T1000 (cell line): Measurements from ENCODE around the gene GRIK2.

Experiments used
- DNase-seq: peaks from one replicate; lab custom pipeline; 2025; ENCODE audit warnings: mixed read lengths; lab: John Stamatoyannopoulos, UW

GRIK2 gene

DNA sequence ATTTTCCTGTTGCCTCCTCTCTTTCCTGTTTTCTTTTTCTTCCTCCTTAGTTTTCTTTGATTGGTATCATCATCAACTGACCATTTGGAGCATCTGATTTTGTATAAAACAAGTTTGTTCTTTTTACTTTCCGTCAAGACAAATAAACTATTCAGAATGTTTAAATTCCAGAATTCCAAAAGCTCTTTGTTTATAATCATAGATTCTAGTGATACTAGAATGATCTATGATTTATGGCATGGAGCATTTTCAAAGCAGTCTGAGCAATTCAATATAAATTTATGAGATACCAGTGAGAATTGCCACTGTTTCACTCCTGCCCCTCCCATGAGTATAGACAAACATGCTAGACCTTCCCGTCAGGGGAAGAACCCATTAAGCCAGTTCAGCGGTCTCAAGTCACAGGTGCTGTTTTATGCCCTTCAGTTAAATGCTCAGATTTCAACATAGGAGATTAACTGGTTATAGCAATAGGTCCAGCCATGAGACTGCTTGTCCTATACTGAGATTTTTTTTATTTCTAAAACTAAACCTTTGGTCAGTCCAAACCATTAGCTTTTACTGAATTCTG, 60.7 kb downstream of the GRIK2 start:
- no peak for DNase-seq

DNA sequence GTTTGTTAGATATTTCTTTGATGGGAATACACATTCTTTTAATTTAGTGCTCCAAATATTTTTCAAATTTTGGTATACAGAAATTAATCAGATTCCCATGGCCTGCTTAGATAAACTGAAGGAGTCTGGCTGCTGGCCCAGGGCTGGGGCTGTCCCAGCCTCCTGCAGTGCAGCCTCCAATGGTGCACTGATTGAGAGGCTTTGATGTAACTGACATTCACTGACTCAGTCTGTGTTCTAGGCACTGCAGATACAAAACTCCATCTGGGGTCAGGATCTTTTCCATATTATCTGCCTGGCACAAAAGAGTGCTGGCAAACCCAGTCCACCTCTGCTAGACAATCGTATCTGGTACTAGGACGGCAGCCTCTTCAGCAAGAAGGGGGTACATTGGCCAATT, 64.8 kb downstream of the GRIK2 start:
- no peak for DNase-seq

DNA sequence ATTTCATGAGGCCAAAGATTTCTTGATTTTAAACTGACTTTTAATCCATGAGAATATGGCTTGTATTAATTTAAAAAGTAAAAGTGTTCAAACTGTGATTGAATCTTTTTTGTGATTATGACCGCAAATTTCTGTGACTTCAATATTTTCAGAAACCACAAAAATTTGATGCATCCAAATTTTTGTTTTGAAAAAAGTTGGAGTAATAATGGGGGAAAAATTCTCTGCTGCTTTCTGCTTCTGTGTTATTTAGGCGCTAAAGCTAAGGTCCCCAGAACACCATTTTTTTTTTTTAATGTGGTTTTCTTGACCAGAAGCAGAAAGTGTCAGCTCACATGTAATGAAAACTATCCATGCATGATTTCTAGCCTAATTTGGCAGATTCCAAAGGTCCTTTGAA, 65.3 kb downstream of the GRIK2 start:
- no peak for DNase-seq

DNA sequence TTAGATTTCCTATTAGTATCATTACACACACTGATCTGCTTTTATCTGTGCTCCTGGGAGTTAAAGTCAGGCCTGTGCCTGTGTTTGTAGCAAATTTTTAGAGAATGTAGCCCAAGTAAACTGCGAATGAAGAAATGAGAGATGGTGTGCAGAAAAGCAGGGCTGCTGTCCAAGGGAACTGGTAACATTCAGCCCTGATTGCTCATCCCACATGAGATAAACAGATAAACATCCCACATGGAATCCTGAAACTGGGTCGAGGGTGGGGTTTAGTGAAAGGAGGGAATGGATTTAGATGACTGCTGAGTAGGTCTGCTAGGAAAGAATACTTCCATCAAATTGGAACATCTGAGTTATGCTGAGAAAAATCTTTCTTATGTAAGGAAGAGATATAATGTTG, 69.1 kb downstream of the GRIK2 start:
- no peak for DNase-seq

- no peak for DNase-seq
Observed at GRCh38 chr6:101465863-101466262, 72.4 kb downstream of the GRIK2 start.

GRCh38 chr6:101477436-101477835, 83.9 kb downstream of the GRIK2 start:
- DNase-seq = no peak

DNA sequence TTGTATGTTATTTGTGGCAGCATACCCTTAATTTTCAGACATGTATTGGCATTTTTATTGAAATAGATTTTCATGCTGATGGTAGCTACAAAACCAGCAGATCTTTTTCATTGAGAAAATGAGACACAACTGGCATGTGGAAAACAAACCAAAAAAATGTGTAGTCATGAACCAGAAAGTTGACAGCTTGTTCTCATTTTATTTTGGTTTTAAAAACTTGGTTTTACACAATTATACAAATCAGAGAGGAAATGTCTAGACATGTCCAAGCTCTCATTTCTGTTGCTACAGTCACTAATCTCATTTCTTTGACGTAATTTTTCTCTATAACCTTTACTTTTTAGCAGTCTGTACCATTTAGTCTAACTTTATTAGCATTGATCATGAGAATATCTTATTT, 85.4 kb downstream of the GRIK2 start:
- DNase-seq = no peak

DNA sequence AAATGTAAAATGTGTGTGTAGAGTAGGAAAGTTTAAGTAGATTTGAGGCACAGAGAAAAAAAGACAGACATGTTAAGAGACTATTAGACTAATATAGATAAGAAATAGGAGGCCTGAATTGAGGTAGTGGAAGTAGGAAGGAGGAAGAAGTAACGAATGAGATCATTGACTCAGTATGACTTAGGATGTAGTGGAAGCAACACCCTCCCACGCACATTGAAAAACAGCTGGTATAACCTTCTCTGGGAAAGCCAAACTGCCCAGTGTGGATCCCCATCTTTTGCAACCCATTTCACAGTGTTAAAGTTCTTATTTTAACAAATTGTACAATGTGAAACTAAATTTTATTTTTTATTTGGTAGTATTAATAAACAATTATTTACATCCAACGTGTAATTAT, 89.1 kb downstream of the GRIK2 start:
- DNase-seq = no peak

DNA sequence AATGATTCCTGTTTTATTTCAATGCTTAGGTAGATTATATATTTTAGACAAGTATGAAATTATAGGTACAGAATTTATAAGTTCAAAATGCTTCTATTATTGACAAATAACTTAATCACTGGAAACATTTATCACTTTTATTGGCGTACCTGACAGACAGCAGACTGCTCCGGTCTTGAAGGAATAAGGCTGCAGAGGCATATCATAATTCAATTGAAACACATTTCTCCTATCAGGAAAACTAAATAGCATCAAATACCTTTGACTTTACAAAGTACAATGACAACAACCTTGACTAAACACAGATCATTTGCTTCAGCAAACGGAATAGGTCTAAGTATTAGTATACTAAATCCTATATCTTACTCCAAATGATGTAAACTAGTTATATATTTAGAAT, 91.3 kb downstream of the GRIK2 start:
- no peak for DNase-seq

GRCh38 chr6:101486124-101486523, 92.6 kb downstream of the GRIK2 start:
- no peak for DNase-seq

- no peak for DNase-seq
Observed at GRCh38 chr6:101486726-101487125, 93.2 kb downstream of the GRIK2 start.

DNA sequence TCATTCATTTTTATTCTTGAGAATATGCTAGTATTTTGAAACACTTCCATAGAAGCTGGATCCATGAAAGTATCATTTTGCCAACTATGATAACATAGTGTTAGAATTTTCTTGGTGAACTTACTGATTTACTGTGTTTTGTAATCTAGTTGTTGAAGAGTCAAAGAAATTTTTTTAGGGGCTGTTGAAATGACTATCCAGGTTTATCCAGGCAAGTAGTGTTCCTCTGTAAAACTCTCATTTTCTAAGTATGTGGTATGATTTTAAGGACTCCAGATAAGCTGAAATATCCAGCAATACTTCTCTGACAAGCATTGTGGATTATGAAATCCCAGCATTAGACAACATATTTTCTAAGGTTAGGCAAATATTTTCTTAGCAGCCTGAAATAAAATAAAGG, 95.9 kb downstream of the GRIK2 start:
- DNase-seq = no peak

GRCh38 chr6:101490857-101491256, 97.3 kb downstream of the GRIK2 start:
- no peak for DNase-seq

GRCh38 chr6:101502818-101503217, 109.3 kb downstream of the GRIK2 start:
- DNase-seq = no peak

GRCh38 chr6:101509536-101509935, 116.0 kb downstream of the GRIK2 start:
- no peak for DNase-seq

- no peak for DNase-seq
Observed at GRCh38 chr6:101513181-101513580, 119.7 kb downstream of the GRIK2 start.

GRCh38 chr6:101516578-101516977, 123.1 kb downstream of the GRIK2 start:
- no peak for DNase-seq

- DNase-seq = no peak
Observed at GRCh38 chr6:101517632-101518031, 124.1 kb downstream of the GRIK2 start.

DNA sequence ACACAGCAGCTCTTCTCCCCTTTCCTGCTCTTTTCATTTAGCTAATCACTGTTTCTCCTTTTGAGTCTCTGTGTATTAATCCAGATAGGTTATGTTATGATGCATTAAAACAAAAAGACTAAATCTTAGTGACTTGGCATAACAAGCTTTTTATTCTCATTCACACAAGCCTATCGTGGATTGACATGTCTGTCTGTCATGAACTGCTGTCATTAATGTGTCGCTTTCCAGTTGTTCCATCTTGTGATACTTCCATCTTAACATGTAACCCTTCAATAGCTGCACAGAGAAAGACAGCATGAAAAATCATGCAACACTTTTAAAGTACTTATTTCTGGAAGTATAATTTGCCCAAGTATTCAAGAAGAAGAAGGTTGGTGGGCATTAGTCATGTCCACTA, 128.7 kb downstream of the GRIK2 start:
- DNase-seq = no peak

GRCh38 chr6:101527467-101527866, 134.0 kb downstream of the GRIK2 start:
- no peak for DNase-seq

DNA sequence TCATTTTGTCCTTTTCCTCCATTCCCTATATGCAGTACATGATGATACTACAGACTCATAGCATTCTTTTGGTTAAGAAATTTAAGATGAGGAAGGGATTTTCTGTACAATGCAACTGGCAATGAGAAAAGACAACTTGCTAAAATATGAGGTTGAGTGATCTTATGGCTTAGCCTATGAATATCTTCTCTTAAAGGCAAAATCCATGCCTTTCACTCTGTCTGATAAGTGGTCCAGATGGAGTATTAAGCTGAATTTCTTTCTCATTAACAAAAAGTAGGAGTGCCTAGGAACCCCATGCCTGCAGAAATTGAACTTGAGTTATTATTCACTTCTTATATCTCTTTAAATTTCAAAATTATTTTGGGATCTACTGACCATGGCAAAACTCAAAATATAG, 135.3 kb downstream of the GRIK2 start:
- no peak for DNase-seq

DNA sequence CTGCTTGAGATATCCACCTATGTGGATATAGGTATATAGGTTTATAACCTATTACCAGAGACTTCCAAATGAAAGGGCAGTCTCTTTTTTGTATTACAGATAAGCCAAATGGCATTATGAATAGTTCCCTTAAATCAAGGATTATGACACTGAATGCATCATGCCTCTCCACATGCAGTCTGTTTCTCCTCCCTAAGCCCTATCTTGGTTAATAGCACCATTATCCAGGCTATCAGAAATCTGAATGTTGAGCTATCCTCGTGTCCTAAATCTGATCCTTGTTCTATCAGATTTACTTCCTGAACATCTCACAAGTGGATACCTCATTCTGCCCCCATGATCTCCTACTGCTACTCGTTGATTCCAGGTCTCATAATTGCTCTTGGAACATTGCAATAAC, 138.0 kb downstream of the GRIK2 start:
- DNase-seq = no peak

- DNase-seq = no peak
Observed at GRCh38 chr6:101534386-101534785, 140.9 kb downstream of the GRIK2 start.

DNA sequence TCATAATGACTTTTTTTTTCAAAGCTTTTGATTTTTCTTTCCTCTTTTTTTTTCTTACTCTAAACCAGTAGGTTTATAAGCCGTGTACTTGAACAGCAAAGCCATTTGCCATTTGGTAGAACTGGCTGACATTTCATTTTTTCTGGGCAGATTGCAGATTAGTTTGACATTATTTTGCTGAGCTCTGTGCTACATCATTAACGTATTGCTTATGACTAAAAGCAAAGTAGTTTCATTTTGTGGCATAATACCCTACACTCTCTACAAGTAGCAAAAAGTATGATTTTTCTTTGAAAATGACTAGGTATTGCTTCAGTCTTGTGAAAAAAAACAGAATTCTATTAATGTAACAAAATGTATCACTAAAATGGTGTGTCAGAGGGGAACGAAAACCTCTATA, 141.3 kb downstream of the GRIK2 start:
- no peak for DNase-seq
